HG02938 (cell line): ENCODE results near the gene AQP7.
"Not testable (repeated sequence)": the region's sequence is repeated elsewhere in the genome, so short reads cannot be mapped to it uniquely, and the experiment has no call there.

Experiments
- ATAC-seq: cut with Tn5 transposase; IDR thresholded peaks from one replicate; pipeline ENCODE4 v1.9.1; 2021; ENCODE audit warnings: mild to moderate bottlenecking, moderate library complexity; ENCODE audit not compliant: unreplicated experiment

Gene AQP7

DNA sequence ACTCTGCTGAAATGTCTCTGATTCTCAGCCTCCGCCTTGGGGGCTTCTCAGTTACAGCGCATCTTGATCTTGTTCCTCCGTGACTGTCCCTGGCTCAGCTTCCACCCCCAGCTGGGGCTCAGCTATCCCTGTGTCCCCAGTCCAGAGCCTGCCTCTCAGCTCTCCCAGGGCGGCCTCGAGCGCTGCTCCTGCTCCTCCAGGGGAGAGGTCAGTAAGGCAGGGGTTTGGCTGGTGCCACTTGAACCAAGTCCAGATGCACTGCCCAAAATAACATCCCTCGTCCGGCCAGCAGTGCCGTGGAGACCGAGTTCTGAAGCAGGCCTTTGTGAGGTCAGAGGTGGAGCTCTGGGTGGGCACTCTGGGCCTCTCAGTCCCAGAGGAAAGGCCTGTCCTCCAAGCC is at the start of gene AQP7:
Gene AQP7 (minus strand): TSS at position 198 of the 400 bp plus-strand sequence. CDS start 1,306 bp downstream, outside the sequence.
- not testable (repeated sequence) for ATAC-seq

DNA sequence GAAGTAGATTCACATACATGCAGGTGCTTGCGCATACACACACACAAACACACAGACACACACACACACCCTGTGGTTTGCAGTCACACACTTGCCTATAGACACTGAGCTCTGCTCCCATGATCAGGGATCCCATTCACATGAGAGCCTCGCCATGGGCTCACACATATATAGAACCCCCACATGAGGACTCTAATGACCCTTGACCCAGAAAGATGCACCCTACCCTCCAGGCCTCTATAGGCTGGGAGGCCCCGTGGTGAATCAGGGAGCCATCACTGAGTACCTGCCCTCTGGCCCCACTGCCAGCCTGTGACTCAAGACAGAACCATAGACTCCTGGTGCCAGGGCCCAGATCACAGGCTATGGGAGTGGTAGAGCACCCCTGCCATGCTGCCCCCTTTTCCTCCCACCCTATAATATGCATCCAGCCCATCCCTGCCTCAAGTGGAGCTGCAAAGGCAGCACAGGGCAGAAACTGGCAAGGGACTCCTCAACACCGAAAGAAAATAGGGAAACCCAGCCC is 48.3 kb upstream of the AQP7 start:
- no peak for ATAC-seq

DNA sequence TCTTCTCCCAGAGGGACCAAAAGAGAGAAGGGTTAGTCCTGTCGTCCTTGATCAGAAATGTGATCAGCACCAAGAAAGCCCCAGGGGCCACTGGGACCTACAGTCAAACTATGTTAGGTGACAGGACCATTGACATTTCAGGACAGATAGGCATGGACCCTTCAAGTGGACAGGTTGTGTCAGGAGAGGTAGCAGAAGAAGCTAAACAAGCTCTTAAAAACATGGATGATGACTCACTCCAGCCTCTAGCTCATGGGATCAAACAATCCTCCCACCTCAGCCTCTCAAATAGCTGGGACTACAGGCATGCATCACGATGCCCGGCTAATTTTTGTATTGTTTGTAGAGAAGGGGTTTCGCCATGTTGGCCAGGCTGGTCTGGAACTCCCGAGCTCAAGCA is 47.3 kb upstream of the AQP7 start:
- no peak for ATAC-seq

DNA sequence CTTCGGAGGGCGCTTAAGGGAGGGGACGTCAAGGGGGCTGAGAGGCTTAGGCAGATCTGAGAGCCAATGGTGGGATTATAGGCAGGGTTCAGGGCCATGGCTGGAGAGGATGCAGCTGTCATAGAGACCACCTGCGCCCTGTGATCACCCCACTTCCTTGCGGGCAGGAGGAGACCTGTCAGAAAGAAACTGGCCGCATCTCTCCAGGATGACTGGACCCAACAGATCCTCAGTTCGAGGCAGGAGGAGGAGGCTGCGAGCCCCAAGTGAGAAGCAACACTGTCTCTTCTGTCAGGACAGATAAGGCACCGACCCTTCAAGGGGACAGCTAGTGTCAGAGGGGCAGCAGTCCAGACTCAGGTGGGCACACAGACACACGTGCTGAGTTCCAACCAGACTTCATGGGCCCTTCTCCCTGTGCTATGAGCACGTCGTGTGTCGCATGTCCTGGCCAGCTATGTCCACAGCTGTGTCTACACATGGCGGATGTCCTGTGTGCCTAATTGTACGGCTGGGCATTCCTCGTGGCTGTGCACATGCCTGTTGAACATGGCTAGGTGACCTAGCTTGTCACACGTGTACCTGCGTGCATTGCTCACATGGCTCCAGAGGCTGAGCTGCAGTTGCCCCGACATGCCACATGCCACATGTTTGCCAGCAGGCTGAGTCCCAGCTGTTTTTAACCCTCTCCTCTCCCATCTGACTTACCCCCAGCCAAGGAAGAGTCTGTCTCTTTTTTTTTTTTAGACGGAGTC is 45.6 kb upstream of the AQP7 start:
- ATAC-seq, result no peak

GRCh38 chr9:33446946-33447798 is 44.8 kb upstream of the AQP7 start, which contains the start of gene AQP3:
Gene AQP3 (minus strand): TSS chr9:33447593. CDS start chr9:33447530, 63 bp downstream.
- ATAC-seq, result peak; percentile 26

GRCh38 chr9:33446240-33446945 is 44.0 kb upstream of the AQP7 start:
- peak; percentile 86 for ATAC-seq

GRCh38 chr9:33445389-33446239 is 43.2 kb upstream of the AQP7 start:
- ATAC-seq, result no peak

- ATAC-seq, result no peak
These were observed 41.2 kb upstream of the AQP7 start for GRCh38 chr9:33443464-33444154.

DNA sequence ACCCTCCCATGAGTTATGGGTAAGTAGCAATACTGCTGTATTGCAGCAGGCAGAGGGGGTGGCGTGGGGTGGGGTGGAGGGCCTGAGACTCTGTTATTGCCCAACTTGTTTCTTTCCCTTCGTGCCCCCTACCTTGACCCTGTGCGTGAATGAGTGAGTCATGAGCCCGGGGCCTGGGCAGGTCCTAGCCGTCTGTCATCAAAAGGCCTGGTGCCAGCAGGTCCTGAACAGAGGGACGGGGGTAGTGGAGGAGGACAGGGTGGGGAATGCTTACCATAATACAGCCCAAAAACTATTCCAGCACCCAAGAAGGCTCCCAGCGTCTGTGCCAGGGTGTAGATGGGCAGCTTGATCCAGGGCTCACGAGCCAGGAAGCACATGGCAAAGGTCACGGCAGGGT is 40.7 kb upstream of the AQP7 start:
- no peak for ATAC-seq

DNA sequence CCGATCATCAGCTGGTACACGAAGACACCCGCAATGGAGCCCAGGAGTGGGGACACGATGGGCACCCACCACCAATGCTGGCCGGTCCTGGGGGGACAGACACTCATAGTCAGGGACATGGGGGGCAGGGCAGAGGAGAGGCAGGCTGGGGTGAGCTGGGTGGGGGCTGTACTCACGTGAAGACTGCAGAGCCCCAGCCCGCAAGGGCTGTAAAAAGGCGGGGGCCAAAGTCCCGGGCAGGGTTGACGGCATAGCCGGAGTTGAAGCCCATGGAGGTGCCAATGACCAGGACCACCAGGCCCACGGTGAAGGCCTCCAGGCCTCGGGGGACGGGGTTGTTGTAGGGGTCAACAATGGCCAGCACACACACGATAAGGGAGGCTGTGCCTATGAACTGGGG is 39.8 kb upstream of the AQP7 start:
- no peak for ATAC-seq

DNA sequence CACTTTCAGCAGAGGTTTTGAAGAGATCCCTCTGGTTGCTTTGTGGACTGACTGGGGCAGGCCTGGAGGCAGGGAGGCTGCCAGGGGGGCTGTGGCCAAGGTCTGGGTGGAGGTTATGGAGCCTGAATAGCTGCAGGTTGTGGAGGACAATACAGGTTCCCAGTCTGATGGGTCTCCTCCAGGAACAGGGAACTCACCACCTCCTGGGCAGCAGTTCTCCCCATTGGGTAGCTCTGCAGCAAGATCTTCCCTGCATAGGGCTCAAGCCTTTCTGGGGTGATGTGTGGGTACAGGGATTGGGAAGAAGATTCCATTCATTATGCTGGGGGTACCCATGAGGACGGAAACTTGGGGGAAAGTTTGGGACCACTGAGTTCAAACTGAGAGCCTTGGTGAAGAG is 38.2 kb upstream of the AQP7 start:
- no peak for ATAC-seq

DNA sequence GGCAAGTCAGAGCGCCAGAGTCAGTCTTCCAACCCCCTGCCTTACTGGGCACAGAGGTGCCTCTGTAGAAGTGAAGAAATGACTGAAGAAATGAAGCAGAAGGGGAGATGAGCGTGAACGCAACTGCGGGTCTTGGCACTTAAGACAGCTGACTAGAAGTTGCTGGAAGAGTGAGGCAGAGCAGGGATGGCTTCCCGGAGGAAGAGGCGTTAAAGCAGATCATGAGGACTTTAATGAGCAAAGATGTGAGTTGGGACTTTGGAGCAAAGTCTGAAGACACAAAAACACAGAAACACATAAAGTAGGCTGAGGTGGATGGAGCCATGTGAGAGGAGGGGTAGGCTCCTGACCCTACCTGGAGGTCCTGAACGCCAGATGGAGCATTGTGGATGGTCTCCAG is 37.8 kb upstream of the AQP7 start:
- ATAC-seq, result no peak

DNA sequence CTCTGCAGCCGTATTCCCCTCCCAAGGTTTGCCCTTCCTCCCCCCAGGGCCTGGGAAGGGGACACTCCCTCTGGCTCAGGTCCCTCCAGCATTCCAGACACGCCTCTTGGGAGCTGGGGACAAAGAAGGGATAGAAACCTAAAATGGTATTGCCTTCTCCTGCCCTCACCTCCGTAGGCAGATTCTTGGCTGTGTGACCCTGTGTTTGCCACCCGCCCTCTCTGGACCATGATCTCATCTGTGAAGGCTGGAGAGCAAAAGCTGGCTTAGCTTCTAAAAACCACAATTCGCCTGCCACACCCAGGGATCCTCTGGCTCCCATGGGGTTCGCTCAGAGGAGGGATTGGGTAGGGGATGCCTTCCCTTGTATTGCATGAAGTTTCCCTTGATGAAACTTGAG is 37.4 kb upstream of the AQP7 start:
- ATAC-seq, result no peak

DNA sequence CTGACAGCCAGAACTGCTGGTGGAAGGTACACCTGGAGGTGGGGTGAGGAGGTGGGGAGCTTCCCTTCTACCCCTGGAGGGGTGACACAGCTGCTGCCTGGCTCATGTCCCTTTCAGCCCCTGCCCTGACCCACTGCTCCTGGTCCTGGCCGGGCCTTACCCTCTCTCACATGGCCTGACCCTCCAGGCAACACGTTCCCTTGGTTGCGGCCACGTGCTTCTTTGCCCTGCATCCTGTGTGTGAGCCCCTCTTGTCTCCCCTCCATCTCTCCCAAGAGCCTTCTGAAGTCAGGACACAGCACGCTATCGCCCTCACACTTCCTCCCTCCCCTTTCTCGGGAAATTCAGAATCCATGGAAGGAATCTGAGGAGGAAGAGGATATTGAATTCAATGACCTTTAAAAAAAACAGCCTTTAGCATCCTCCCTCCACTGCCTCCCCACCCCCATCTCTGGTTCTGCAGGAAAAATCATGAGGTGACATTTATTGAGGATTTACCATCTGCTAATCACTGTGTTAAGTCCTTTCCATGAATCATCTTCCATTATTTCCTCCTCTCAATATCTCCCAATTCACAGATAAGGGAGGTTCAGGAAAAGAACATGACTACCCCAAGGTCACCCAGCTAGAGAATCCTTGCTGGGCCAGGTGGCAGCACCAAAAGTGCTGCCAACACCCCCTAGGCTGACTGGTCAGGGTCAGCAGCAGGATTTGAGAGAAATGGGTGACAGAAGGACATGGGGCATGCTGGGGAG is 36.7 kb upstream of the AQP7 start:
- no peak for ATAC-seq

DNA sequence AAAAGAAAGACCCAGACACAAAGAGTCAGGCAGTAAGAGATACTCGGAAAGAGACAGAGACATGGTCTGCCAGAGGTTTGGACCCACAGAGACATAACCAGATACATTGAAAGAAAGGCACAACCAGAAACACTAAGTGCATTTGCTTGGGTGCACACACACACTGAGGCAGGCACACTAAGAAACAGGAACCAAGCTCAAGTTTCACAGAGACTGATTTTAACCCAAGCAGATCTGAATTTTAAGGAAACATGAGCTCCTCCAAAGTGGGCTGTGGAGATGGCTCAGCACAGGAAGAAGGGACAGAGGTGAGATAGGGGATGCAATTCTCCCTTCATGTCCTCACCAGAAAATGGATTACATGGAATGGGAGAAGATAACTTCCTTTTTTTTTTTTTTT is 35.5 kb upstream of the AQP7 start:
- no peak for ATAC-seq

DNA sequence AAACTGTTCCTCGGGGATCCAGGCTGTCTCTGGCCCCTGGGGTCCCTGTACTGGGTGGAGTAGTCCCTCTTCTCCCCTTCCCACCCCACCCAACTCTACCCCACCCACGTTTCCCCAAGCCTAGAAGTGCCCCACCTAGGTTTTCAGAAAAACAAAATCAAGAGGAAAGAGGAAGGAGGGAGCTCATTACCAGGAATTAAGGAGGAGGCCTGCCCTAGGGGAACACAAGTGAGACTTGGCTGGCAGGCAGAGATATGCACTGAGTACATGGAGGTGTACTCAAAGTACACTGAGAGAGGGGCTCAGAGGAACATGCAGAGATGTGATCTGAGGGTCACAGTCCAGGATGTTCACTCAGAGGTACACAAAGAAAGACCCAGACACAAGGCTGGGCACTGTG is 34.8 kb upstream of the AQP7 start:
- ATAC-seq, result no peak

DNA sequence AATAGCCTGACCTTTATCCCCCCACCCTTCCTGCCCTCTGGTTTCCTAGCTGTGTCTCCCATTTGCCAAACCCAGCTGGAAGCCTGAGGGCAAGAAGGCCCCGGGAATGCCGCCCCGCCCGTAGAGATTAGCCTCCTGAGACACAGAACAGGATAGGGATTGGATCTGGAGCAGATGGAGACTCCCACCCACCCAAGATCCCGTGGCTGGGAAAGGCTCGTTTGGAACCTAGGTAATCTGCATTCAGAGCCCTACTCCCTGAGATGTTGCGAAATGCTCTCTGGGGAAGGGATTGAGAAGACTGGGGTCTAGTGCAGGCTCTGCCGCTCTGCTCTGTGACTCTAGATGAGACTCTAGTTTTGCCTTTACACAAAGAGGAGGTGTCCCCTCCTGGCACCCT is 34.1 kb upstream of the AQP7 start:
- no peak for ATAC-seq

- no peak for ATAC-seq
These were observed 33.5 kb upstream of the AQP7 start for GRCh38 chr9:33435821-33436277.
